ENCODE data around the gene NIBAN1. TPM values are rescaled to one million over a fixed set of nuclear protein-coding genes. Genes with fewer than 3 reads are reported as not detected.
A peak's percentile ranks its signal among the peaks of the same experiment; 100 is the strongest.

NIBAN1 gene
- total and polyA plus RNA-seq, 9 of the 15 experiments (the other 6 are each of a cell fraction or from before 2014, with no cell fraction given), result 1.5 to 26.6 (median 16.2) TPM

DNA sequence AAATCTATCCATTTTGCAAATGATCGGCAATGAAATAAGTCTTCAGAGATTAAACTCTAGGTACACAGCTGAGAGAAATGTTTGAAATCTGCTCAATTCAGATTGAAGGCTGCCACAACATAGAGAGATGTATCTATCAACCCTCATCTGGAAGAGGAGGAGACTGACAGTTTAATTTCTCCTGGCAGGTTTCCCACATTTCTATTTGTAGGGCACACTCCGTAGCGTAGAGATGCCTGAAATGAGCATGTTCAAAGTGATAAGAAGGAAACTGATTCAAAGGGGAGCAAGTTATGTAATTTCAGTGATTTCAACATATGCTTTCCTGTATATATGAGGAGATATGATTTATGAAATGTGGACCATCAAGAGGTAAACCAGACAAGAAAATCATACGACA is 44.1 kb downstream of the NIBAN1 start (continued):
- TF ChIP-seq CEBPB (tag; IDR thresholded peaks at IDR 0.05) (peak; percentile 53; the same call in 1 of the 2 replicates), BRD4 (IDR thresholded peaks at IDR 0.05) (no peak), ZNF75A (CRISPR knock-in tag; IDR thresholded peaks at IDR 0.05) (peak; percentile 75), MECOM (CRISPR knock-in tag; IDR thresholded peaks at IDR 0.05) (0 out of 2 replicates have a peak, but pooled peaks have one; percentile 34), EP300 (IDR thresholded peaks at IDR 0.05; ENCODE audit: low read length) (peak; percentile 42; the same call in 1 of the 2 replicates), SMARCC2 (IDR thresholded peaks at IDR 0.05; ENCODE audit: low read depth) (no peak)
- TF ChIP-seq, protein P1, sequence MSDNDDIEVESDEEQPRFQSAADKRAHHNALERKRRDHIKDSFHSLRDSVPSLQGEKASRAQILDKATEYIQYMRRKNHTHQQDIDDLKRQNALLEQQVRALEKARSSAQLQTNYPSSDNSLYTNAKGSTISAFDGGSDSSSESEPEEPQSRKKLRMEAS (CRISPR knock-in tag; IDR thresholded peaks at IDR 0.05), result no peak
- TF ChIP-seq, protein P2, sequence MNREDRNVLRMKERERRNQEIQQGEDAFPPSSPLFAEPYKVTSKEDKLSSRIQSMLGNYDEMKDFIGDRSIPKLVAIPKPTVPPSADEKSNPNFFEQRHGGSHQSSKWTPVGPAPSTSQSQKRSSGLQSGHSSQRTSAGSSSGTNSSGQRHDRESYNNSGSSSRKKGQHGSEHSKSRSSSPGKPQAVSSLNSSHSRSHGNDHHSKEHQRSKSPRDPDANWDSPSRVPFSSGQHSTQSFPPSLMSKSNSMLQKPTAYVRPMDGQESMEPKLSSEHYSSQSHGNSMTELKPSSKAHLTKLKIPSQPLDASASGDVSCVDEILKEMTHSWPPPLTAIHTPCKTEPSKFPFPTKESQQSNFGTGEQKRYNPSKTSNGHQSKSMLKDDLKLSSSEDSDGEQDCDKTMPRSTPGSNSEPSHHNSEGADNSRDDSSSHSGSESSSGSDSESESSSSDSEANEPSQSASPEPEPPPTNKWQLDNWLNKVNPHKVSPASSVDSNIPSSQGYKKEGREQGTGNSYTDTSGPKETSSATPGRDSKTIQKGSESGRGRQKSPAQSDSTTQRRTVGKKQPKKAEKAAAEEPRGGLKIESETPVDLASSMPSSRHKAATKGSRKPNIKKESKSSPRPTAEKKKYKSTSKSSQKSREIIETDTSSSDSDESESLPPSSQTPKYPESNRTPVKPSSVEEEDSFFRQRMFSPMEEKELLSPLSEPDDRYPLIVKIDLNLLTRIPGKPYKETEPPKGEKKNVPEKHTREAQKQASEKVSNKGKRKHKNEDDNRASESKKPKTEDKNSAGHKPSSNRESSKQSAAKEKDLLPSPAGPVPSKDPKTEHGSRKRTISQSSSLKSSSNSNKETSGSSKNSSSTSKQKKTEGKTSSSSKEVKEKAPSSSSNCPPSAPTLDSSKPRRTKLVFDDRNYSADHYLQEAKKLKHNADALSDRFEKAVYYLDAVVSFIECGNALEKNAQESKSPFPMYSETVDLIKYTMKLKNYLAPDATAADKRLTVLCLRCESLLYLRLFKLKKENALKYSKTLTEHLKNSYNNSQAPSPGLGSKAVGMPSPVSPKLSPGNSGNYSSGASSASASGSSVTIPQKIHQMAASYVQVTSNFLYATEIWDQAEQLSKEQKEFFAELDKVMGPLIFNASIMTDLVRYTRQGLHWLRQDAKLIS (CRISPR knock-in tag; IDR thresholded peaks at IDR 0.05), result 0 out of 2 replicates have a peak, but pooled peaks have one; percentile 18
- TF ChIP-seq, protein P3, sequence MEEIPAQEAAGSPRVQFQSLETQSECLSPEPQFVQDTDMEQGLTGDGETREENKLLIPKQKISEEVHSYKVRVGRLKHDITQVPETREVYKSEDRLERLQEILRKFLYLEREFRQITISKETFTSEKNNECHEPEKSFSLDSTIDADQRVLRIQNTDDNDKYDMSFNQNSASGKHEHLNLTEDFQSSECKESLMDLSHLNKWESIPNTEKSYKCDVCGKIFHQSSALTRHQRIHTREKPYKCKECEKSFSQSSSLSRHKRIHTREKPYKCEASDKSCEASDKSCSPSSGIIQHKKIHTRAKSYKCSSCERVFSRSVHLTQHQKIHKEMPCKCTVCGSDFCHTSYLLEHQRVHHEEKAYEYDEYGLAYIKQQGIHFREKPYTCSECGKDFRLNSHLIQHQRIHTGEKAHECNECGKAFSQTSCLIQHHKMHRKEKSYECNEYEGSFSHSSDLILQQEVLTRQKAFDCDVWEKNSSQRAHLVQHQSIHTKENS (CRISPR knock-in tag; IDR thresholded peaks at IDR 0.05), result no peak
- TF ChIP-seq, protein P4, sequence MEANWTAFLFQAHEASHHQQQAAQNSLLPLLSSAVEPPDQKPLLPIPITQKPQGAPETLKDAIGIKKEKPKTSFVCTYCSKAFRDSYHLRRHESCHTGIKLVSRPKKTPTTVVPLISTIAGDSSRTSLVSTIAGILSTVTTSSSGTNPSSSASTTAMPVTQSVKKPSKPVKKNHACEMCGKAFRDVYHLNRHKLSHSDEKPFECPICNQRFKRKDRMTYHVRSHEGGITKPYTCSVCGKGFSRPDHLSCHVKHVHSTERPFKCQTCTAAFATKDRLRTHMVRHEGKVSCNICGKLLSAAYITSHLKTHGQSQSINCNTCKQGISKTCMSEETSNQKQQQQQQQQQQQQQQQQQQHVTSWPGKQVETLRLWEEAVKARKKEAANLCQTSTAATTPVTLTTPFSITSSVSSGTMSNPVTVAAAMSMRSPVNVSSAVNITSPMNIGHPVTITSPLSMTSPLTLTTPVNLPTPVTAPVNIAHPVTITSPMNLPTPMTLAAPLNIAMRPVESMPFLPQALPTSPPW (CRISPR knock-in tag; IDR thresholded peaks at IDR 0.05), result peak; percentile 59

All from K562 (cell line).